Measurements from ENCODE around the gene ZNF735.

ZNF735 gene

DNA sequence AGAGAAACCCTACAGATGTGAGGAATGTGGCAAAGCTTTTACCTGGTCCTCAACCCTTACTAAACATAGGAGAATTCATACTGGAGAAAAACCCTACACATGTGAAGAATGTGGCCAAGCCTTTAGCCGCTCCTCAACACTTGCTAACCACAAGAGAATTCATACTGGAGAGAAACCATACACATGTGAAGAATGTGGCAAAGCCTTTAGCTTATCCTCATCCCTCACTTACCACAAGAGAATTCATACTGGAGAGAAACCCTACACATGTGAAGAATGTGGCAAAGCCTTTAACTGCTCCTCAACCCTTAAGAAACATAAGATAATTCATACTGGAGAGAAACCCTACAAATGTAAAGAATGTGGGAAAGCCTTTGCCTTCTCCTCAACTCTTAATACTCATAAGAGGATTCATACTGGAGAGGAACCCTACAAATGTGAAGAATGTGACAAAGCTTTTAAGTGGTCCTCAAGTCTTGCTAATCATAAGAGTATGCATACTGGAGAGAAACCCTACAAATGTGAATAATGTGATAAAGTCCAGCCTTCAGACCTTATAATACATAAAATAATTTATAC, 59.4 kb downstream of the ZNF735 start:
- no peak overlapping the region for H3K9ac ChIP-seq (ENCODE audit: low read length)
- H3K18ac ChIP-seq (ENCODE audit: low read length), result no peak overlapping the region
- H3K4me1 ChIP-seq (ENCODE audit: control insufficient read depth, low read depth, low read length), result no peaks in the 10 kb centered on the region
- WGBS (ENCODE audit: extremely low coverage, insufficient coverage, low lambda C conversion rate), result no CpG with 5 or more reads among the region's 1 CpG
- no peak overlapping the region for H2AK5ac ChIP-seq (ENCODE audit: low read length)
- H3K4me3 ChIP-seq (ENCODE audit: low read length), result no peak overlapping the region
- H3K79me1 ChIP-seq (ENCODE audit: low read length), result no peaks in the 10 kb centered on the region
- no peak overlapping the region for H2BK15ac ChIP-seq (replicated peaks; ENCODE audit: low read depth)
- H3K27ac ChIP-seq (ENCODE audit: low read depth, low read length), result no peak overlapping the region
- H3K36me3 ChIP-seq (ENCODE audit: control insufficient read depth, insufficient read depth, low read length), result no peaks in the 10 kb centered on the region
- no peak overlapping the region for H3K4me2 ChIP-seq (ENCODE audit: low read length)
- H3K79me2 ChIP-seq (ENCODE audit: control insufficient read depth, insufficient read depth, low read length), result no peaks in the 10 kb centered on the region
- no peak overlapping the region for H2BK5ac ChIP-seq (ENCODE audit: low read length)
- no peak overlapping the region for H4K5ac ChIP-seq (ENCODE audit: low read length)
- no peak overlapping the region for H4K8ac ChIP-seq (ENCODE audit: low read depth, low read length)
- H3K27me3 ChIP-seq (ENCODE audit: insufficient read depth, low read length, poor library complexity), result no peaks in the 10 kb centered on the region
- no peak overlapping the region for H3K56ac ChIP-seq (ENCODE audit: low read length)
- DNase-seq, result no peak
- H3K23ac ChIP-seq (ENCODE audit: low read length), result no peak overlapping the region
- H3K4ac ChIP-seq (ENCODE audit: low read depth, low read length), result no peak overlapping the region
- H2BK120ac ChIP-seq (ENCODE audit: low read depth, low read length), result no peak overlapping the region

Measured in mesendoderm (in vitro differentiated cells).